GM19455 (cell line): ENCODE measurements around the gene MAP2K5.
"Not testable (repeated sequence)": the region's sequence is repeated elsewhere in the genome, so short reads cannot be mapped to it uniquely, and the experiment has no call there.

ENCODE experiments used
- ATAC-seq: cut with Tn5 transposase; IDR thresholded peaks from one replicate; pipeline ENCODE4 v1.9.1; 2021; ENCODE audit not compliant: unreplicated experiment

Gene MAP2K5

GRCh38 chr15:67590191-67590590 lies 47.7 kb downstream of the MAP2K5 start:
- ATAC-seq = no peak

DNA sequence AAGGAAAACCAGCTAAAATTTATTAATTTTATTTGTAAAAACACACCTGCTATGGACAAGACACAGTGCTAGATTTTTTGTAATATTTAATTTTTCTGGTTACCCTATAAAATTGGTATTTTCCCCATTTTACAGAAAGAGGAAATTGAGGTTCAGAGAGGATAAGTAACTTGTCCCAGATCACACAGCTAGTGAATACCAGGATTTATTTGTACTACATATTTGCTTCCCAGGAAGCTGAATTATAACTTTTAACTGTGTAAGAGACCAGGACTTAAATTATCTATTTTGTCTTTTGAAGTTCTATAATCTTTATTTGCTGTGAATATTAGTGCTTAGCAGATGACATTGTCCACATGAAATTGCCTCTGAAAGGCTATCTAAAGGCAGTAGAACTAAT lies 49.7 kb downstream of the MAP2K5 start:
- no peak for ATAC-seq

DNA sequence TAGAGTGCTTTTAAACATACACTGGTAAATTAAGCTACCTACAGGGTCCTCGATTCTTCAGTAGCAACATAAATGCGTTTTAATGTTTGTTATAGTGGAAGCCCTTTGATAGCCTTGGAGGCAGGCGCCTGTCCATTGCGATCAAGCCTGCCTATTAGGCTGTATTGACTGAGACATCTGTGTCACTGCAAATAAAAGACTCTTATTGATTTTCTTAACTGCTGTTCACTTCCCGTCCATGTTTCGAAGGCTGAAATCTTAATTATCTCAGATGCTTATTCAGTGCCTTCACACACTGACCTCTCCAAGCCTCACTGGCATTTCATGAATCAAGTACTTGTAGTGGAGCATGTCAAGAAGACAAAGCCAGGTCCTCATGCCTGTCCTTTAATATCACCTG lies 51.1 kb downstream of the MAP2K5 start:
- no peak for ATAC-seq

DNA sequence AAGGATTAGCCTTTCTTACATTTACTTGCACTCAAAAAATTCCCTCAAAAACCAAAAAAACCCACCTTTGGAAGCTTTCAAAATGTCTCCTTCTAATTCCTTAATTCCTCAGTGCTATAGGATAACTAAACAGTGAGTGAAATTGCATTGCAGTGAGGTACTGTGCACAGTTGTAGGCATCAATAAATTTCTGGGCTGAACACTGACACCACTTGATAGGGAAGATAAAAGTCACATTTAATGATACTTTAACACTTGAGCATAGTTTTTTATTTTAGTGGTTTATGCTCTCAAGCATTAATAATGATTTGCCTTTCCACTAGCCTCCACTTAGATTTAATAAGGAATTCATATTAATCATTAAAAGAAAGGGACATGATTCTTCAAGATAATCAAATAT lies 52.3 kb downstream of the MAP2K5 start:
- no peak for ATAC-seq

GRCh38 chr15:67595572-67595971 lies 53.1 kb downstream of the MAP2K5 start:
- ATAC-seq = no peak

- no peak for ATAC-seq
Observed at GRCh38 chr15:67601073-67601472, 58.6 kb downstream of the MAP2K5 start.

DNA sequence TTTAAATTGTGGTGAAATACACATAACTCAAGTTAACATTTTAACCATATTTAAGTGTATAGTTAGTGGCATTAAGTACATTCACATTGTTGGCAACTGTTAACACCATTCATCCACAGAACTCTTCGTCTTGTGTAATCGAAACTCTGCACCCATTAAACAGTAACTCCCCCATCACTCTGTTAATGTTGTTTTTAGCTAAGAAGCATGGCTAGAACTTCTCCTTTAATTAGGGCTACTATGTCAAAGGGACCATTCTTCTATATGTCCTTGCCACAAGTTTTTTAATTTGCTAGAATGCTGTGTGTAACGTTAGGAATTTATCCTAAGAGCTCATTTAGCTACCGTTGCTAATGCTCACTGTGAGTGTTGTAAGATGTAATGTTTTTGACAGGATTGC lies 60.6 kb downstream of the MAP2K5 start:
- no peak for ATAC-seq

GRCh38 chr15:67605871-67606270 lies 63.4 kb downstream of the MAP2K5 start:
- ATAC-seq = no peak

DNA sequence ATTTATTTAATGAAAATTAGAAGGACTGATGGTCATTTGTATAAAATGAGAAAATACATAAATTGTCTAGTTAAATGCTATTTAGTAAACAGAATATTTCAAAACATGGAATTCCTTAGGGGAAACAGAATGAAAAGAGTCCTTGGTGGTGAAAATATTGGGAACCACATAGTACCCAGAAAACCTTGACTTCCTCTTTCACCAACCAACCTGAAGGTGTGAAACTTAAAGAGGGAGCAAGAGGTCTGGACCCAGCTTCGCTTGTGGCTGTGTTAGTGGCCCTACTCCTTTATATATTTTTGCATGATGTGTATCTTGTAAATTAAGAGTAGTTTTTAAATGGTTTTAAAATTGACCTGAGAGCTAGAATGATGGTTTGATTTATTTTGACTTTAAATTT lies 64.2 kb downstream of the MAP2K5 start:
- ATAC-seq = no peak

DNA sequence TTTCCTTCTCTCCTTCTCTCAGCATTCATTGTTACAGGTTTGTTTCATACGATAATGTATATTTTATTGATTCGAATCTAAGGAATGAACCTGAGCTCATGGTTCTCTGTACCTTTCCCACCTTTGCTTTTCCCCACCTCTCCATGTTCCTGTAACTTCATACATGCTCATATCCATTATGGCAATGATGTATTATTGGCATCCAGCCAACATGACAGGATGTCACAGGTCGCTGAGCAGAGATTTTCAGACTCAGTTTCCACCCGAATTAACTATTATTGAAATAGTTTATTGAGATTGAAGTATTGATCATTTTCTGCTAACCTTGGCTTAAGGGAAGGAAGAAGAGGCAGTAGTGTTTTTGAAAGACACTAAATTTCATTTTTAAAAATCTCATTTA lies 64.8 kb downstream of the MAP2K5 start:
- ATAC-seq = no peak

- ATAC-seq = no peak
Observed at GRCh38 chr15:67607959-67608637, 65.6 kb downstream of the MAP2K5 start.

DNA sequence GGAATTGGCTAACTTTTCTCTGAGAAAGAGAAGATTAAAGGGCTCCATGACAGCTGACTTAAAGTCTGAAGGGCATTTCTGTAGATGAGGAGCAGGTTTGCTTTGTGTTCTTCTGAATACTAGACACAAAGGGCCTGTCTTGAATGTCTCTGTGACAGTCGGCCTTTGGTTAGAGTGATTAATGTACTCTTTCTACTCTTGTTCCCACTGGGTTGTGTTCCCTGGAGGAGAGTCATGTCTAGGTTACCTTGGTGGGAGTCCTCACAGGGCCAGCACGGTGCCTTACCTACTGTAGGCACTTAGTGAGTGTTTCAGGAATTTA lies 66.1 kb downstream of the MAP2K5 start:
- no peak for ATAC-seq

- ATAC-seq = no peak
Observed at GRCh38 chr15:67611370-67612369, 69.2 kb downstream of the MAP2K5 start.

DNA sequence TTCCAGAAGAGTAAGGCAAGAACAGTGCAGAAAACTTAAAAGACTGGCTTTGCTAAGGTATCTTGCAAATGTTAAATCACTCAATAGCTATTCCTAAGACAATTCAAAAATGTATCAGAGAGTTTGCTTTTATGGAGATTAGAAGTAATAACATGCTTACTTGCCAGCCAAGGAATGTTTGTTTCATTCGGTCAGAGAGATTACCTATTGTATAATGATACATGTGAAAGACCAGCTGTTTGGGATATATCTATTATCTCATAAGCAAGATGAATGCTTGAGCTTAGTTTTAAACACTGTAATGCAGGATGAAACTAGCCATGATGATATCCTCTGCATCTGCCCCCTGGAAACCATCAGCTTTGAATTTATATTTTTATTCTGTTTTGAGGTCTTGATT lies 70.7 kb downstream of the MAP2K5 start:
- no peak for ATAC-seq

- ATAC-seq = no peak
Observed at GRCh38 chr15:67613708-67614107, 71.2 kb downstream of the MAP2K5 start.

- ATAC-seq = not testable (repeated sequence)
Observed at GRCh38 chr15:67615131-67615534, 72.6 kb downstream of the MAP2K5 start.

- no peak for ATAC-seq
Observed at GRCh38 chr15:67618297-67618696, 75.8 kb downstream of the MAP2K5 start.

- no peak for ATAC-seq
Observed at GRCh38 chr15:67622110-67622509, 79.6 kb downstream of the MAP2K5 start.

DNA sequence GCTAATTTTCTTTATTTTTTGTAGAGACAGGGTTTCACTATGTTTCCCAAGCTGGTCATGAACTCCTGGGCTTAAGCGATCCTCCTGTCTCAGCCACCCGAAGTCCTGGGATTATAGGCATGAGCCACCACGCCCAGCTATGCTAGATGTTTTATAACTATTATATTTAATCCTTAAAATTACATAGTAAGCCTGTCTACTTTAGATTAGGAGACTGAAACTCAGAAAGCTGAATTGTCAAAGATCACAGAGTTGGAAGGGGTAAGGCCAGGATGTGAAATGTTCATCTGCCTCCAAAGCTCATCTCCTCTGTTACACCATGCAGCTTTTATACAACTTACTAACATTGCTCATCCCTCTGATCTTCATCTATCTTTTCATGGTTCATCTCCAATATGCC lies 89.8 kb downstream of the MAP2K5 start:
- ATAC-seq = no peak

DNA sequence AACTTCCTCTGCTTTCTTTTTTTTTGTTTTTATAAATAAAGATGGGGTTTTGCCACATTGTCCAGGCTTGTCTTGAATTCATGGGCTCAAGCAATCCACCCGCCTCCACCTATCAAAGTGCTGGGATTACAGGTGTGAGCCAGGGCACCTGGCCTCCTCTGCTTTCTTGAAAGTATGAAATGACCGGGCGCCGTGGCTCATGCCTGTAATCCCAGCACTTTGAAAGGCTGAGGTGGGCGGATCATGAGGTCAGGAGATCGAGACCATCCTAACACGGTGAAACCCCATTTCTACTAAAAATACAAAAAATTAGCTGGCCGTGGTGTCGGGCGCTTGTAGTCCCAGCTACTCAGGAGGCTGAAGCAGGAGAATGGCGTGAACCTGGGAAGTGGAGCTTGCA lies 93.4 kb downstream of the MAP2K5 start:
- not testable (repeated sequence) for ATAC-seq

GRCh38 chr15:67639591-67639990 lies 97.1 kb downstream of the MAP2K5 start:
- no peak for ATAC-seq

- no peak for ATAC-seq
Observed at GRCh38 chr15:67641453-67641852, 99.0 kb downstream of the MAP2K5 start.
